Measurements from ENCODE around the gene SLC38A5.

DNA sequence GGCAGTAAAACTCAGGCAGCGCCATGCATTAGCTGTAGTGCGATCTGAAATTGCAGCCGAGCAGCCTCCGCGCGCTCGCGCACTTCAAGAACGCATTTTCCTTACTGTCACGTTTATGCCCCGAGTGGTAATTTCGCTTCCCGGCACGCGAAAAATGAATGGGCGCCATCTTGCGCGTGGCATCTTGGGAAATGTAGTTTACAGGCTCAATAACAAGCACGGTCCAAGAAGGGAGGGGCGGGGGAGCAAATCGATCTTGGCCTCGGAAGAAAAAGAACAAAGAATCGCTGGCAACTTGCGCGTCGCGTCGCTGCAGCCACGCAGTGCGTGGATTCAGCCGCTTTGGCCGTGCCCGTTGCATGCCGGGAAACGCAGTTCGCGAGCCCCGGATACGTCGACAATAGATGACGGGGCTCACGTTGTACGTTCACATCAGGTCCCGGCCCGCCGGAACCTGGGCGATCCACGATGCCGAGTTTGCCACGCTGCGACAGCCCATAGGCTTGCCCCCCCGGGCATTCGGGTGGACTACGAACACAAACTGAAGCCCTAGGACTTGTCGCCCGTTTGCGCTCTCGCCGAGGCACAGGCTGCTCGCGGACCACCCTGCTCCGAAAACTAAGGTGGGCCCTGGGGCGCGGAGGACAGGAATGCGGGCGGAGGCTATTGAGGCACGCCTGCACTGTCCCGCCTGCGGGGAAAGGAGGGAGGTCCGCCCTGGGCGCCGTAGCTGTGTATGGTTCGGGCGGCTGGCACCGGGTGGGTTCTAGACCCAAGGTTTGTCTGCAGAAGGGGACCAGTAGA lies 5.9 kb upstream of the SLC38A5 start, which contains the start of gene FTSJ1:
- TF ChIP-seq CTCF (IDR thresholded peaks at IDR 0.05 in 4 of 5, conservative IDR thresholded peaks at IDR 0.05 in 1 of 5) (no peak), POLR2A (IDR thresholded peaks at IDR 0.05) (peak; percentile 13 to 32)

All from gastrocnemius medialis (tissue), 4 donors.